Astrocyte (in vitro differentiated cells and primary cell): Measurements from ENCODE around the gene CTDP1.

Experiments used
- EZH2 ChIP-seq: IDR thresholded peaks from 2 replicates; pipeline ENCODE4 v1.6.1; 2012; ENCODE audit warnings: mild to moderate bottlenecking, low read length, inconsistent platforms; ENCODE audit not compliant: insufficient read depth
- TF ChIP-seq, protein P1 (sequence below): IDR thresholded peaks from 2 replicates; pipeline ENCODE4 v1.5.1; 2011; ENCODE audit warnings: low read depth, mild to moderate bottlenecking, inconsistent platforms, low read length, moderate library complexity; ENCODE audit not compliant: insufficient read depth

GRCh38 chr18:79789901-79790890 lies 110.6 kb downstream of the CTDP1 start:
- TF ChIP-seq EZH2: no peak
- TF ChIP-seq, protein P1, sequence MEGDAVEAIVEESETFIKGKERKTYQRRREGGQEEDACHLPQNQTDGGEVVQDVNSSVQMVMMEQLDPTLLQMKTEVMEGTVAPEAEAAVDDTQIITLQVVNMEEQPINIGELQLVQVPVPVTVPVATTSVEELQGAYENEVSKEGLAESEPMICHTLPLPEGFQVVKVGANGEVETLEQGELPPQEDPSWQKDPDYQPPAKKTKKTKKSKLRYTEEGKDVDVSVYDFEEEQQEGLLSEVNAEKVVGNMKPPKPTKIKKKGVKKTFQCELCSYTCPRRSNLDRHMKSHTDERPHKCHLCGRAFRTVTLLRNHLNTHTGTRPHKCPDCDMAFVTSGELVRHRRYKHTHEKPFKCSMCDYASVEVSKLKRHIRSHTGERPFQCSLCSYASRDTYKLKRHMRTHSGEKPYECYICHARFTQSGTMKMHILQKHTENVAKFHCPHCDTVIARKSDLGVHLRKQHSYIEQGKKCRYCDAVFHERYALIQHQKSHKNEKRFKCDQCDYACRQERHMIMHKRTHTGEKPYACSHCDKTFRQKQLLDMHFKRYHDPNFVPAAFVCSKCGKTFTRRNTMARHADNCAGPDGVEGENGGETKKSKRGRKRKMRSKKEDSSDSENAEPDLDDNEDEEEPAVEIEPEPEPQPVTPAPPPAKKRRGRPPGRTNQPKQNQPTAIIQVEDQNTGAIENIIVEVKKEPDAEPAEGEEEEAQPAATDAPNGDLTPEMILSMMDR: no peak
